Chondrocyte (in vitro differentiated cells): Measurements from ENCODE around the gene SH3RF1. TPM values are rescaled to one million over a fixed set of nuclear protein-coding genes. Genes with fewer than 3 reads are reported as not detected.

ENCODE experiments used
- DNase-seq: peaks from one replicate; pipeline ENCODE4 v3.0.0; 2021; ENCODE audit warnings: mixed read lengths, low spot score
- H3K27ac Mint-ChIP-seq: one replicate; pipeline ENCODE4 v1.8.0; 2021; ENCODE audit warnings: mild to moderate bottlenecking, moderate library complexity, mixed read lengths; ENCODE audit not compliant: unreplicated experiment
- H3K27me3 Mint-ChIP-seq: 2 replicates; pipeline ENCODE4 v1.8.0; 2021; ENCODE audit warnings: low read depth, mixed read lengths
- H3K36me3 Mint-ChIP-seq: 2 replicates; pipeline ENCODE4 v1.8.0; 2021; ENCODE audit warnings: low read depth, mixed read lengths
- H3K4me1 Mint-ChIP-seq: 2 replicates; pipeline ENCODE4 v1.8.0; 2021; ENCODE audit warnings: low read depth, mild to moderate bottlenecking, mixed read lengths
- H3K4me3 Mint-ChIP-seq: one replicate; pipeline ENCODE4 v1.8.0; 2021; ENCODE audit warnings: mild to moderate bottlenecking, moderate library complexity, mixed read lengths; ENCODE audit not compliant: unreplicated experiment
- H3K9me3 Mint-ChIP-seq: 2 replicates; pipeline ENCODE4 v1.8.0; 2021; ENCODE audit warnings: low read depth, mixed read lengths
- CTCF ChIP-seq: fragments of 200-600 bp; sonication (generic); IDR thresholded peaks from 2 replicates; pipeline ENCODE4 v1.5.0; 2021; ENCODE audit warnings: antibody characterized with exemption, mild to moderate bottlenecking, moderate library complexity
- total RNA-seq: library from RNA; stranded (reverse); gene quantifications from 3 replicates; pipeline ENCODE4 v1.2.1, GENCODE V29; 2021

The SH3RF1 gene
- total RNA-seq, 1 donor from 2014 or later: 25.2 TPM

GRCh38 chr4:169142391-169142790 is 128.4 kb downstream of the SH3RF1 start:
- no peak for DNase-seq
- Mint-ChIP-seq H3K4me3 (no peak overlapping the region), H3K27me3 (no peaks in the 10 kb centered on the region), H3K4me1 (peaks cover 15% of the 10 kb centered on the region), H3K9me3 (no peaks in the 10 kb centered on the region), H3K27ac (peak overlapping the region; percentile 1), H3K36me3 (no peaks in the 10 kb centered on the region)
- no peak for TF ChIP-seq CTCF

- DNase-seq: no peak
- no peak overlapping the region for H3K4me3 Mint-ChIP-seq
- H3K9me3 Mint-ChIP-seq: no peaks in the 10 kb centered on the region
- H3K36me3 Mint-ChIP-seq: peaks cover 14% of the 10 kb centered on the region
- no peak overlapping the region for H3K27ac Mint-ChIP-seq
- no peak for TF ChIP-seq CTCF
- no peaks in the 10 kb centered on the region for H3K27me3 Mint-ChIP-seq
- H3K4me1 Mint-ChIP-seq: peaks cover 37% of the 10 kb centered on the region
Measured at GRCh38 chr4:169139021-169139420, 131.7 kb downstream of the SH3RF1 start.

- Mint-ChIP-seq H3K27me3 (no peaks in the 10 kb centered on the region), H3K36me3 (peaks cover 18% of the 10 kb centered on the region), H3K9me3 (no peaks in the 10 kb centered on the region), H3K27ac (no peak overlapping the region), H3K4me1 (peaks cover 35% of the 10 kb centered on the region), H3K4me3 (no peak overlapping the region)
- TF ChIP-seq CTCF: no peak
- DNase-seq: no peak
Measured at GRCh38 chr4:169137558-169137920, 133.2 kb downstream of the SH3RF1 start.

- H3K36me3 Mint-ChIP-seq: peaks cover 22% of the 10 kb centered on the region
- no peak for TF ChIP-seq CTCF
Measured at GRCh38 chr4:169136796-169137557, 133.8 kb downstream of the SH3RF1 start.

GRCh38 chr4:169136330-169136729 is 134.4 kb downstream of the SH3RF1 start:
- Mint-ChIP-seq H3K9me3 (no peaks in the 10 kb centered on the region), H3K27me3 (no peaks in the 10 kb centered on the region), H3K36me3 (peaks cover 23% of the 10 kb centered on the region), H3K4me1 (peaks cover 38% of the 10 kb centered on the region), H3K4me3 (no peak overlapping the region), H3K27ac (no peak overlapping the region)
- no peak for DNase-seq
- no peak for TF ChIP-seq CTCF

More at GRCh38 chr4:169136796-169137557, 133.8 kb downstream of the SH3RF1 start:
- H3K27me3 Mint-ChIP-seq: no peaks in the 10 kb centered on the region
- H3K4me3 Mint-ChIP-seq: no peak overlapping the region
- H3K9me3 Mint-ChIP-seq: no peaks in the 10 kb centered on the region
- no peak overlapping the region for H3K27ac Mint-ChIP-seq
- peaks cover 35% of the 10 kb centered on the region for H3K4me1 Mint-ChIP-seq
- DNase-seq: no peak
